CD4-positive, alpha-beta T cell treated with Interleukin-10 for 1 hour (primary cell): ENCODE measurements around the gene NCLN.
"Not testable (repeated sequence)": the region's sequence is repeated elsewhere in the genome, so short reads cannot be mapped to it uniquely, and the experiment has no call there.

Experiments
- DNase-seq: peaks from one replicate; pipeline ENCODE4 v3.0.0-alpha.2; 2020

Gene NCLN, protein sequence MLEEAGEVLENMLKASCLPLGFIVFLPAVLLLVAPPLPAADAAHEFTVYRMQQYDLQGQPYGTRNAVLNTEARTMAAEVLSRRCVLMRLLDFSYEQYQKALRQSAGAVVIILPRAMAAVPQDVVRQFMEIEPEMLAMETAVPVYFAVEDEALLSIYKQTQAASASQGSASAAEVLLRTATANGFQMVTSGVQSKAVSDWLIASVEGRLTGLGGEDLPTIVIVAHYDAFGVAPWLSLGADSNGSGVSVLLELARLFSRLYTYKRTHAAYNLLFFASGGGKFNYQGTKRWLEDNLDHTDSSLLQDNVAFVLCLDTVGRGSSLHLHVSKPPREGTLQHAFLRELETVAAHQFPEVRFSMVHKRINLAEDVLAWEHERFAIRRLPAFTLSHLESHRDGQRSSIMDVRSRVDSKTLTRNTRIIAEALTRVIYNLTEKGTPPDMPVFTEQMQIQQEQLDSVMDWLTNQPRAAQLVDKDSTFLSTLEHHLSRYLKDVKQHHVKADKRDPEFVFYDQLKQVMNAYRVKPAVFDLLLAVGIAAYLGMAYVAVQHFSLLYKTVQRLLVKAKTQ

GRCh38 chr19:3185461-3186159 is at the start of gene NCLN:
Gene NCLN (plus strand): TSS chr19:3185930. CDS start chr19:3186031, 101 bp downstream.
- DNase-seq = peak; percentile 95

GRCh38 chr19:3135961-3136683 is 49.6 kb upstream of the NCLN start, which contains the start of gene GNA15:
Gene GNA15 (plus strand): TSS chr19:3136033. CDS start chr19:3136451, 418 bp downstream.
- DNase-seq = peak; percentile 72

GRCh38 chr19:3136684-3137055 is 49.1 kb upstream of the NCLN start:
- no peak for DNase-seq

DNA sequence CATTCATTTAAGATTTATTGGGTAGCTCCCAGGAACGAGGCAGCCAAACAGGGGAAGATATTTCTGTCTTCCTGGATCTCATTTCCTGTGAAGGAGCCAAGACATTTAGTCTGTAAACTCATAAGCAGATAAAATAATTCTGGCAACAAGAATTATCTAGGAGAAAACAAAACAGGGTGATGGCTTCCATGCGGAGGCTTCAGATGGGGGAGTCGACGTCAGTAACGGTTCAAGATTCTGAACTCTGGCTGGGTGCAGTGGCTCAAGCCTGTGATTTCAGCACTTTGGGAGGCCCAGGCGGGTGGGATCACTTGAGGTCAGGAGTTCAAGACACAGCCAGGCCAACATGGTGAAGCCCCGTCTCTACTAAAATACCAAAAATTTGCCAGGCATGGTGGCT is 48.6 kb upstream of the NCLN start:
- no peak for DNase-seq

DNA sequence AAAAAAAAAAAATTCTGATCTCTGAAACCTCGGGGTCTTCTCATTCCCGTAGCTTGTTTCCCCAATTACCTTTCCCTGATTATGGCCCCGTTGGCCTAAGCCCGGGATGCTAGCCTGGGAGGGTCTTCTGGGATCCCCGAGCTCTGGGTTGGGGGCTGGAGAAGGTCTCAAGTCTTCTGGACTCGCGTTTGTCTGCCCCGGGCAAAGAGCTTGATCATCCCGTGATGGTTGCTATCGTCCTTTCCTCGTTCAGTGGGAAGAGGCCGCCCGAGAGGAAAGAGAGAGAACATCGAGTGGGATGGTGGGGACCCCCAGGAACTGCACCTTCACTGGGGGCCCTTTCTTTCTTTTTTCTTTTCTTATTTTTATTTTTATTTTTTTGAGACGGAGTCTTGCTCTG is 47.5 kb upstream of the NCLN start:
- no peak for DNase-seq

GRCh38 chr19:3140667-3141038 is 45.1 kb upstream of the NCLN start:
- peak; percentile 31 for DNase-seq

DNA sequence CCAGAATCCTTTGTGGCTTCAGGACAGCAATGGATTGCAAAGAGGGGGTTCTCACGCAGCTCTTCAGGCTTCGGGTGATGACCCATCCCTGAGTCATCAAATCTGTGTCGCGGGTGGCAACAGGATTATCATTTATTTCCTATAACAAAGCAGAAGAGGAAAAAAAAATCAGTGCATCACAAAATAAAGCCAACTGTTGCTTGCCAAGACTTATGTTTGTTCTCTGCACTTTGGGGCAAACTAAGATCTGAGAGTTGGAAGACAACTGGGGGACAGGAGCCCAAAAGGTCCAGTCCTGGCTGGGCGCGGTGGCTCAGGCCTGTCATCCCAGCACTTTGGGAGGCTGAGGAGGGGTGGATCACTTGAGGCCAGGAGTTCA is 43.4 kb upstream of the NCLN start:
- peak; percentile 28 for DNase-seq

GRCh38 chr19:3142781-3143337 is 42.9 kb upstream of the NCLN start:
- DNase-seq = no peak

DNA sequence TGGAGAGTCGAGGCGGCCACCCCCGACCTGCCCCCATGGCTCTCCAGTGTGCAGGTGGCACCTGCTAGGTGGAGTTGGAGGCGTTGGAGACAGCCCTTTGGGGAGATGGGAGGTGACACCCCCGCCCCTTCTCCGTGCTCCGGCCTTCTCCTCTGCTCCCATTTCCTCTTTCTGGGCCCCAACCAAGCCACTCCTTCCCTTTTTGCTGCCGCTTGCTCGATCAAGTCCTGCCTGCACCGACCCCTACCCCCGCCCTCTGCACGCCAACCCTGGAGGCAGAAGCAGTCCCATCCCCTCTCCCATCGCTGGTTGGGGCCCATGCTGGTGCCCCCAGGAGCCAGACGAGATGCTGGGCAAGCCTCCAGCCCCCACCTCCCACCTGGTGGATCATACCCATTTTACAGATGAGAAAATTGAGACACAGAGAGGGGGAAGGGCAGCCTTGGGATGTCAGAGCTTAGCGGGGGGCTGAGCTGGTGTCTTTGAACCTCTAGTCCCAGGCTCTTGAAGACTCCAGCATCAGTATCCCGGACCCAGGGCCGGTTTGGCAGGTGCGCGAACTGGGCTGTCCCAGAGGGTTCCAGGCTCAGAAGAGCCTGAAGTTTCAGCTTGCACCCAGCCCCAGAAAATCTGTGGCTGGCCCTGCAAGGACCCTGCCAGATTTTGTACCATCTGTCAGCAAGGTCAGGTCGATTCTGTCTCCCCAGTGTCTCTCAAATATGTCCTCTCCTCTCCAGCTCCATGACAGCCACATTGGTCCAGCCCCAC is 39.6 kb upstream of the NCLN start:
- DNase-seq = no peak

DNA sequence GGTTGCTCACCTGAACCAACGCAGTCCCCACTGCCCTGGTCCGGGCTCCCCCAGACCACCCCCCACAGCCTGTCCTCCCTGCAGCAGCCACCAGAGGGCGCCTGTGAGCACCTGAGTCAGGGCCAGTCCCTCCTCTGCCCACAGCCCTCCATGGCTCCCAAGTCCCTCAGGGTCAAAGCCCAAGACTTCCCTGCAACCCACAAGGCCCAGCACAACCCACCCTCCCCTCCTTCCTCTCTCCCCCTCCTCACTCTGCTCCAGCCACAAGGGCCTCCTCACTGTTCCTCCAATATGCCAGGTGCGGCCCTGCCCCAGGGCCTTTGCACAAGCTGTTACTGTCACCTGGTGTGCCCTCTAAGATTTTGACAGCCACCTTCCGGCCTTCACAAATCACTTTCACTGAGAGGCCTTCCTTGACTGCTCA is 39.0 kb upstream of the NCLN start:
- DNase-seq = peak; percentile 68

- DNase-seq = no peak
Observed at GRCh38 chr19:3148503-3148902, 37.2 kb upstream of the NCLN start.

GRCh38 chr19:3149089-3149488 is 36.6 kb upstream of the NCLN start:
- DNase-seq = no peak

DNA sequence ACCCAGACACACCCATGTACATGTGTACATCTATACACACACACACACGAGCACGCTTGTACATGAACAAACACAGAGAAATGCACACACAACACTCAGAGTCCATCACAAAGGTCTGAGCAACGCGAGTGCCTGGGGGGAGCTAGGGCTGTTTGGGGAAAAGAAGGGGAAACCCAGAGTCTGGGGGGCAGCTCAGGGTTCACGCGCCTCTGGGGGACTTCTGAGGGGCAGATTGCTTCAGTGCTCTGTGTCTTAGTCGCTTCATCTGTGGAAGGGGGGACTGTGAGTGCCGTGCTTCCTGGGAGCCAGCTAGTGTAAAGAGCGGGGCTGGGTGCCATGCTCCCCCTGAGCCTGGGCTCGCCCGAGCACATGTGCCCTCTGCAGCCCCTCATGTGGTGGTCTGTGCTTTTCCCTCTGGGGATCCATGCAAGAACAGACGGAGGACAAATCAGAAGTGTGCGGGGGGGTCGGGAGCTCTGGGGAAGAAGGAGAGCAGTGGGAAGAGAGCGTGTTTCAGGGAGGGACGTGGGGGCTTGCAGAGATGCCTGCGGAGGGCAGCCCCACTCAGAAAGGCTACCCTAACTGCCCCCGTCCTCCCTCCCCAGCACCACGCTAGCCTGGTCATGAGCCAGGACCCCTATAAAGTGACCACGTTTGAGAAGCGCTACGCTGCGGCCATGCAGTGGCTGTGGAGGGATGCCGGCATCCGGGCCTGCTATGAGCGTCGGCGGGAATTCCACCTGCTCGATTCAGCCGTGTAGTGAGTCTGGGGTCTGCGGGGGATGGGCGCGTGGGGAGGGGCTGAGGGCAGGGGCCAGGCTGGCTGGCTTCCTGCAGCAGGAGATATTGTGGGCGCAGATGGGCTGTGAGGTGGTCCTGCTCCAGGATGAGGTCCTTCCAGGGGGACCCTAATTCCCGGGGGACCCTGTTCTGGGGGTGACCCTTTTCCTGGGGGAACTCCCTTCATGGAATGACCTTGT is 35.9 kb upstream of the NCLN start:
- DNase-seq = no peak

- no peak for DNase-seq
Observed at GRCh38 chr19:3150739-3151329, 34.9 kb upstream of the NCLN start.

- no peak for DNase-seq
Observed at GRCh38 chr19:3151563-3152418, 33.9 kb upstream of the NCLN start.

GRCh38 chr19:3152419-3152780 is 33.3 kb upstream of the NCLN start:
- DNase-seq = no peak

DNA sequence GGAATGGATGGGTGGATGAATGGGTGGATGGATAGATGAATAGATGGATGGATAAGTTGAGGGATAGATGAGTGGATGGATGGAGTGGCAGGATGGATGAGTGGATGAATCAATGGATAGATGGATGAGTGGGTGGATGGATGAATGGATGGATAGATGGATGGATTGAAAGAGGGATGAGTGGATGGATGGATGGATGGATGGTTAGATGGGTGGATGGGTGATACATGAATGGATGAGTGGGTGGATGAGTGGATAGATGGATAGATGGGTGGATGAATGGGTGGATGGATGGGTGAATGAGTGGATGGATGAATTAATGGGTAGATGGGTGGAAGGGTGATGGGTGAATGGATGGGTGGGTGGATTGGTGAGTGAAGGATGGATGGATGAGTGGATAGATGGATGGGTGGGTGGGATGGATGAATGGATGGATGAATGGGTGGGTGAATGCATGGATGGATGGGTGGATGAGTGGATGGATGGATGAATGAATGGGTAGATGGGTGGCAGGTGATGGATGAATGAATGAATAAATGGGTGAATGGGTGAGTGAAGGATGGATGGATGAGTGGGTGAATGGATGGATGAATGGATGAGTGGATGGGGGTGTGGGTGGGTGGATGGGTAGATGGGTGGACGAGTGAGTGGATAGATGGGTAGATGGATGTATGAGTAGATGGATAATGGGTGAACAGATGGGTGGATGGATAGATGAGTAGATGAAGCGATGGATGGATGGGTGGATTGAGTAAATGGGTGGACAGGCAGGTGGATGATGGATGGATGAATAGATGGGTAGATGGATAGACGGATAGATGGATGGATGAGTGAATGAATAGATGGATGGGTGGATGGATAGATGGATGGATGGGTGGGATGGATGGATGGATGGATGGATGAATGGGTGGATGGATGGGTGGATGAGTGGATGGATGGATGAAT is 32.2 kb upstream of the NCLN start:
- no peak for DNase-seq

DNA sequence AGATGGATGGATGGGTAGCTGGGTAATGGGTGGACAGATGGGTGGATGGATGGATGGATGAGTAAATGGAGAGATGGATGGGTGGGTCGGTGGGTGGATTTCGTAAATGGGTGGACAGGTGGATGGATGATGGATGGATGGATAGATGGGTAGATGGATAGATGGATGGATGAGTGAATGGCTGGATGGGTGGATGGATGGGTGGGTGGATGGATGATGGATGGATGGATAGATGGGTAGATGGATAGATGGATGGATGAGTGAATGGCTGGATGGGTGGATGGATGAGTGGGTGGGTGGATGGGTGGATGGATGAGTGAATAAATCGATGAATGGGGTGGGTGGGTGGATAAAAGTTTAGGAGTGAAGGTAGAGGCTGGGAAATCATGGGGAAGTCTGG is 31.3 kb upstream of the NCLN start:
- not testable (repeated sequence) for DNase-seq
